GM12892 (cell line): ENCODE results near the gene MOB2.
"Not testable (repeated sequence)": the region's sequence is repeated elsewhere in the genome, so short reads cannot be mapped to it uniquely, and the experiment has no call there.

Experiments used
- POLR2A ChIP-seq: IDR thresholded peaks from 2 replicates; pipeline ENCODE4 v1.6.1; 2011; ENCODE audit warnings: low read depth, low read length, control low read depth
- POLR2AphosphoS5 ChIP-seq: IDR thresholded peaks from 2 replicates; pipeline ENCODE4 v1.6.1; 2011; ENCODE audit warnings: low read depth, low read length, control low read depth

DNA sequence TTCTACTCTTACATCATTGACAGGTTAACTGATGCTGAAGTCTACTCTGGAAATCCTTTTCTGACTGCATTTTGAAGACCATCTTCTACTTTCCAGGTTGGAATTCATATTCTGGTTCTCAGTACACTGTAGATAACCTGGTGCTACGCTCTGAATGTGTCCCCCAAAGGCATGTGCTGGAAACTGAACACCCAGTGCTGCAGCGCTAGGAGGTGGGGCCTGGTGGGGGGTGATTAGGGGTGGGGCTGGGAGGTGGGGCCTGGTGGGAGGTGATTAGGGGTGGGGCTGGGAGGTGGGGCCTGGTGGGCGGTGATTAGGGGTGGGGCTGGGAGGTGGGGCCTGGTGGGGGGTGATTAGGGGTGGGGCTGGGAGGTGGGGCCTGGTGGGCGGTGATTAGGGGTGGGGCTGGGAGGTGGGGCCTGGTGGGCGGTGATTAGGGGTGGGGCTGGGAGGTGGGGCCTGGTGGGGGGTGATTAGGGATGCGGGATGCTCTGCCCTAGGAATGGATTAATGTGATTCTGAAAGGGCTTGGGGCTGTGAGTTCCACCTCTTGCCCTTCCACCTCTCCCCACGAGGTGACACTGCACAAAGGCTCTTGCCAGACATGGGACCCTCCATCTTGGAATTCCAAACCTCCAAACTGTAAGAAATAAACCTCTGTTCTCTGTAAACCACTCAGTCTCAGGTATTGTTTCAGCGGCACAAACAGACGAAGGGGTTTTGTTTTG is 26.1 kb upstream of the MOB2 start:
- TF ChIP-seq POLR2AphosphoS5, POLR2A: not testable (repeated sequence)
